Measurements from ENCODE around the gene TMEM171. TPM values are rescaled to one million over a fixed set of nuclear protein-coding genes. Genes with fewer than 3 reads are reported as not detected.
A peak's percentile ranks its signal among the peaks of the same experiment; 100 is the strongest.

The TMEM171 gene
- total and polyA plus RNA-seq, 12 donors: 0.13 to 0.69 (median 0.42) TPM; not detected in 7

DNA sequence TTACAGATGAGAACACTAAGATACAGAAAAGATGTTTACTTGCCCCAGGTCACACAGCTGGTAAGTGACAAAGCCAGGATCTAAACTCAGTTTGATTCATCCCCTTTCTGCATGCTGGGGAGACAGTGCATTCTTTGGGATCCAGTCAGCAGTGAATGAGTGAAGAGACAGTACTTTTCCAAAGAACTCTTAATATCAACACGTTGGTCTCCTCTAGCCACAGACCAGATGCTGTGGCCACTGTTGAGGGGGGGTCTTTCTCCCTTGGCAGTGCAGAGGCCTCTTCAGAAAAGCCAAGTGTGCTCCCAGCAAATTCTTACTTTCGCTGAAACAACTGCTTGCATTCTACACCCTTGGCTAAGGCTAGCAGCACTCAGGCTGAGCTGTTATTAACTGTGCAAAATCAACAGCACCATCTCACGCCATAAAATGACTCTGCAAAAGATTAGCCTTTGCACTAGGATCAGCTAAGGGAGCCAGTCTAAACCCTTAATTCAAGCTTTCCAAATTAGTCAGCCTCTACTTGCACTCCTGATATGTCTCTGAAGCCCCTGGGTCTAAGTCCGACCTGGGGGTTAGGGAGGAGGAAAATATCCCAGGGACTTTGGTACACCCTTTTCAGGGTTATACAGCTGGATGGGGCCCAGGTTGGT is 4.8 kb upstream of the TMEM171 start:
- Histone ChIP-seq H3K4me3 (no peak overlapping the region), H3K4me1 (replicated peaks in 1 of 2) (peaks cover 0 to 3% of the 10 kb centered on the region in 2 donors), H3K36me3 (replicated peaks in 1 of 2) (no peaks in the 10 kb centered on the region), H3K27ac (no peak overlapping the region), H3K9me3 (replicated peaks in 1 of 3) (no peaks in the 10 kb centered on the region), H3K27me3 (peaks cover 6% of the 10 kb centered on the region)
- DNase-seq: no peak
- TF ChIP-seq, protein P1, sequence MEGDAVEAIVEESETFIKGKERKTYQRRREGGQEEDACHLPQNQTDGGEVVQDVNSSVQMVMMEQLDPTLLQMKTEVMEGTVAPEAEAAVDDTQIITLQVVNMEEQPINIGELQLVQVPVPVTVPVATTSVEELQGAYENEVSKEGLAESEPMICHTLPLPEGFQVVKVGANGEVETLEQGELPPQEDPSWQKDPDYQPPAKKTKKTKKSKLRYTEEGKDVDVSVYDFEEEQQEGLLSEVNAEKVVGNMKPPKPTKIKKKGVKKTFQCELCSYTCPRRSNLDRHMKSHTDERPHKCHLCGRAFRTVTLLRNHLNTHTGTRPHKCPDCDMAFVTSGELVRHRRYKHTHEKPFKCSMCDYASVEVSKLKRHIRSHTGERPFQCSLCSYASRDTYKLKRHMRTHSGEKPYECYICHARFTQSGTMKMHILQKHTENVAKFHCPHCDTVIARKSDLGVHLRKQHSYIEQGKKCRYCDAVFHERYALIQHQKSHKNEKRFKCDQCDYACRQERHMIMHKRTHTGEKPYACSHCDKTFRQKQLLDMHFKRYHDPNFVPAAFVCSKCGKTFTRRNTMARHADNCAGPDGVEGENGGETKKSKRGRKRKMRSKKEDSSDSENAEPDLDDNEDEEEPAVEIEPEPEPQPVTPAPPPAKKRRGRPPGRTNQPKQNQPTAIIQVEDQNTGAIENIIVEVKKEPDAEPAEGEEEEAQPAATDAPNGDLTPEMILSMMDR (IDR thresholded peaks at IDR 0.05): no peak
- TF ChIP-seq POLR2A (IDR thresholded peaks at IDR 0.05): no peak
- intact Hi-C loops (cut with DNase I): no loop called here
- 48 to 61% (median 54%) methylated on average over 4 of the region's 4 CpGs for WGBS, 4 donors

DNA sequence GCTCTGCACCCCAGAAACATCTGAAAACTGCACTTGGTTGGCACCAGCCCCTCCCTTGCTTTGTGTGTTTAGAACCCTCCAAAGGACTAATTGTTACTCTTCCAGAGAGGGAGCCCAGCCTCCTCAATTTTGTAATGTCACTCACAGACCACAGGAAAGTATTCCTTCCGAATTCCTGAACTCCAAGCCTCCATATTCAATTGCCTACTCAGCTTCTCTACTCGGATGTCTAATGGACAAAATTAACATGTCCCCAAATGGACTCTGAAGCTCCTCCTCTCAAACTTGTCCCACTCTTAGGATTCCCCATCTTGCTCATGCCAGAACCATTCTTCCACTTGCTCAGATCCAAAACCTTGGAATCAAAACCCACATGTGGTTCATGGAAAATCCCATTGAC is 3.9 kb upstream of the TMEM171 start:
- no peak for TF ChIP-seq POLR2A (IDR thresholded peaks at IDR 0.05)
- TF ChIP-seq, protein P1 (IDR thresholded peaks at IDR 0.05): no peak
- intact Hi-C loops (cut with DNase I): no loop called here
- Histone ChIP-seq H3K27ac (no peak overlapping the region), H3K4me3 (no peak overlapping the region), H3K27me3 (peaks cover 14% of the 10 kb centered on the region), H3K36me3 (replicated peaks in 1 of 2) (no peaks in the 10 kb centered on the region), H3K4me1 (replicated peaks in 1 of 2) (peaks cover 0 to 8% of the 10 kb centered on the region in 2 donors), H3K9me3 (replicated peaks in 1 of 3) (no peaks in the 10 kb centered on the region)
- no peak for DNase-seq
- 71 to 75% (median 74%) methylated on average over 2 of the region's 2 CpGs for WGBS, 4 donors

DNA sequence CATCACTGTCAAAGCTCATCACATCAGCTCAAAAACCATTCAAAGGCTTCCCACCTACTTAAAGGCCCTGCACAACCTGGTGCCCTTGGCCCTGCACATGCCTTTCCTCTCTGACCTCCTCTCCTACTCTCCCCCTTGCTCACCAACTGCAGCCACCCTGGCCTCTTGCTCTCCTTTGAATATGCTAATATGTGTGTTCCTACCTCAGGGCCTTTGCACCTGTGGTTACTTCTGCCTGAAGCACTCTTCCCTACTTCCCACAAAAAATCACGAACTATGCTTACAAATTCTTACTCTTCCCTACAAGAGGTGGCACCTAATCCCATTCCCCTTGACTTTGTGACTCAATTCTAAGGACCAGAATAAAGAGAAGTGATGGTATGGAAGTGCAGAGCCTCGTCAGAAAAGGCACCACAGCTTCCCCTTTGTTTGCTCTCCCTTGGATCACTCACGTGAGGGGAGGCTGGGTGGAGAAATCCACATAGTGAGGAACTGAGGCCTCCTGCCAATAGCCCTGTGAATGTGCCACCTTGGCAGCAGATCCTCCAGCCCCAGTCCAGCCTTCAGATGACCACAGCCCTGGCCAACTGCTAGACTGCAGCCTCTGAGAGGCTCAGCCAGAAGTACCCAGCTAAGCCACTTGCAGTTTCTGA is 3.2 kb upstream of the TMEM171 start:
- DNase-seq: peak in 2 of 7 donors; percentile 17 to 39
- WGBS, 4 donors: 61 to 77% (median 75%) methylated on average over 3 of the region's 3 CpGs

DNA sequence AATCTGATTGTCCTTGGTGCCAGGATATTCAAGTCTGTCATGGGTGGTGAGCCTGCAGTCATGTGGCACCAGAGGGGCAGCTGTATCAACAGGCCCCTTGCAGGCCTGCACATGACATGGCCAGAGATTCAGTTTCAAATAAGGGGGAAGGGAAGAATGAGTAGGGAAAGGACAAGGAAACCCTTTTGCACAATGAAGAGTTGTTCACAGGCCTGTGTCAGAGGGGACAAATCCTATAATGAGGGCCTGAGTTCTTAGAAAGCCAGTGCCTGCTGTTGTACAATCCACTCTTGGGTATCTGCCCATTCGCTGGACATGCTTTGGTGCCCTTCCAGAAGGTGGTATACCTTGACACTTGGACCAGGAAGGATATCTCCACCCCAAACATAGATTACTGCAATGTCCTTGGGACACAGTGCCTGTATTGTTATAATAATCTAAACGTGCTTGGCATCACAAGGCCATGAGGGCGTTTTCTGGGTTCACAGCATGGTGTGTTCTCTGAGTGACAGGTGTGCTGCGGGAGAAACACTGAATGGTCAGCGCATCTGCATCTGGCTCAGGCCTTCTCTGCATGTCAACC is 1.9 kb upstream of the TMEM171 start:
- no peak overlapping the region for H3K27ac ChIP-seq
- no peak for DNase-seq
- no peak overlapping the region for H3K4me3 ChIP-seq
- intact Hi-C loops (cut with DNase I): no loop called here
- TF ChIP-seq, protein P1 (IDR thresholded peaks at IDR 0.05): no peak
- TF ChIP-seq POLR2A (IDR thresholded peaks at IDR 0.05): no peak
- H3K4me1 ChIP-seq (replicated peaks in 1 of 2): peaks cover 0 to 17% of the 10 kb centered on the region in 2 donors
- H3K27me3 ChIP-seq: peaks cover 25% of the 10 kb centered on the region
- 82 to 100% (median 84%) methylated on average over 4 to 5 of the region's 5 CpGs for WGBS, 4 donors
- no peaks in the 10 kb centered on the region for H3K36me3 ChIP-seq (replicated peaks in 1 of 2)
- no peaks in the 10 kb centered on the region for H3K9me3 ChIP-seq (replicated peaks in 1 of 3)

More for the DNA sequence above, 3.2 kb upstream of the TMEM171 start:
- TF ChIP-seq, protein P1 (IDR thresholded peaks at IDR 0.05): no peak
- no peak for TF ChIP-seq POLR2A (IDR thresholded peaks at IDR 0.05)
- Histone ChIP-seq H3K27ac (no peak overlapping the region), H3K4me1 (replicated peaks in 1 of 2) (peaks cover 0 to 8% of the 10 kb centered on the region in 2 donors), H3K4me3 (no peak overlapping the region), H3K36me3 (replicated peaks in 1 of 2) (no peaks in the 10 kb centered on the region), H3K9me3 (replicated peaks in 1 of 3) (no peaks in the 10 kb centered on the region), H3K27me3 (peaks cover 20% of the 10 kb centered on the region)
- intact Hi-C loops (cut with DNase I): no loop called here
